CD4-positive, alpha-beta T cell (primary cell): ENCODE data around the gene TBC1D22A. TPM values are rescaled to one million over a fixed set of nuclear protein-coding genes. Genes with fewer than 3 reads are reported as not detected.

ENCODE experiments used
- ATAC-seq: fragments of 200-7000 bp; cut with Tn5 transposase; one replicate; pipeline ENCODE4 v1.10.0; 2022; ENCODE audit warnings: mild to moderate bottlenecking; ENCODE audit not compliant: poor library complexity
- CTCF ChIA-PET: fragments of 350-600 bp; sonication (Branson Sonifier 250); formaldehyde crosslinking; loops from one replicate; lab custom pipeline; 2021; ENCODE audit warnings: antibody characterized with exemption, inconsistent platforms; lab: Charles Lee
- POLR2A ChIA-PET: fragments of 350-600 bp; sonication (Branson Sonifier 250); formaldehyde crosslinking; loops from one replicate; lab custom pipeline; 2021; ENCODE audit warnings: antibody characterized with exemption, inconsistent platforms; lab: Charles Lee
- DNase-seq, 14 experiments: peaks; one replicate each; pipeline ENCODE4 v3.0.0-alpha.2; 2013 to 2020; ENCODE audit warnings: mixed read lengths in 2 of 14
- H3K27ac ChIP-seq, 2 donors: one replicate each; pipeline versions ENCODE4 v1.5.1 to v1.7.0; 2013; ENCODE audit warnings: low read length in 2 of 2, low read depth in 1 of 2, mild to moderate bottlenecking in 1 of 2
- H3K27me3 ChIP-seq, 2 experiments: 1 replicate in 1 of 2; 2 replicates in 1 of 2; pipeline versions ENCODE4 v1.6.1 to v1.7.0; 2013; ENCODE audit warnings: low read length in 2 of 2, control low read depth in 1 of 2, mild to moderate bottlenecking in 1 of 2, moderate library complexity in 1 of 2; ENCODE audit not compliant: insufficient read depth in 2 of 2, control insufficient read depth in 1 of 2
- H3K36me3 ChIP-seq: one replicate; pipeline ENCODE4 v1.6.1; 2013; ENCODE audit warnings: low read length, control low read depth; ENCODE audit not compliant: insufficient read depth
- H3K4me1 ChIP-seq: one replicate; pipeline ENCODE4 v1.6.1; 2013; ENCODE audit warnings: low read length, control low read depth; ENCODE audit not compliant: insufficient read depth
- H3K4me3 ChIP-seq: one replicate; pipeline ENCODE4 v1.5.1; 2013; ENCODE audit warnings: mild to moderate bottlenecking, low read length, moderate library complexity
- H3K9me3 ChIP-seq, 2 experiments: 1 replicate in 1 of 2; 2 replicates in 1 of 2; pipeline versions ENCODE4 v1.6.1 to v1.7.0; 2013; ENCODE audit warnings: low read length in 2 of 2, mild to moderate bottlenecking in 2 of 2, control low read depth in 1 of 2, moderate library complexity in 1 of 2; ENCODE audit not compliant: control insufficient read depth in 1 of 2, insufficient read depth in 1 of 2
- H3K27ac Mint-ChIP-seq: one replicate; pipeline ENCODE4 v1.8.0; 2020; ENCODE audit warnings: mixed read lengths
- H3K27me3 Mint-ChIP-seq: one replicate; pipeline ENCODE4 v1.8.0; 2021; ENCODE audit warnings: mixed read lengths
- H3K36me3 Mint-ChIP-seq: one replicate; pipeline ENCODE4 v1.8.0; 2021; ENCODE audit warnings: low read depth, mixed read lengths
- H3K4me1 Mint-ChIP-seq: one replicate; pipeline ENCODE4 v1.8.0; 2021; ENCODE audit warnings: low read depth, mixed read lengths
- H3K4me3 Mint-ChIP-seq: one replicate; pipeline ENCODE4 v1.8.0; 2020; ENCODE audit warnings: mild to moderate bottlenecking, mixed read lengths
- H3K9me3 Mint-ChIP-seq: one replicate; pipeline ENCODE4 v1.8.0; 2020; ENCODE audit warnings: mixed read lengths
- intact Hi-C, 2 experiments: fragments of 100-400 bp; cut with DNase I in 1 of 2; cut with micrococcal nuclease in 1 of 2; formaldehyde crosslinking; loops; one replicate each; pipeline versions ENCODE4 v1.15.1 to v1.9.0; 2023 to 2025; cut with DNase I, micrococcal nuclease
- total RNA-seq, 174 experiments: library from RNA in 2 of 174; stranded (reverse) in 2 of 174; gene quantifications; one replicate each; pipeline ENCODE4 v1.2.3 and lab custom pipeline; 2021 to 2026
- TF ChIP-seq, protein P1 (sequence below): fragments of 200-600 bp; IDR thresholded peaks from one replicate; pipeline ENCODE4 v1.8.0; 2022; ENCODE audit warnings: antibody characterized with exemption, mild to moderate bottlenecking

TBC1D22A gene
- total RNA-seq, 2 experiments from 2014 or later, result 27.1 to 31.7 TPM

- ChIA-PET POLR2A (no interaction called here), CTCF (no interaction called here)
- Mint-ChIP-seq H3K27me3 (no peaks in the 10 kb centered on the region), H3K27ac (no peak overlapping the region), H3K9me3 (no peaks in the 10 kb centered on the region), H3K4me3 (no peak overlapping the region), H3K36me3 (peaks cover 18% of the 10 kb centered on the region), H3K4me1 (no peaks in the 10 kb centered on the region)
- H3K27ac ChIP-seq, result no peak overlapping the region
- intact Hi-C loops, result no loop called here
- DNase-seq, result no peak
- peaks cover 2% of the 10 kb centered on the region for H3K36me3 ChIP-seq
- H3K9me3 ChIP-seq, result peaks cover 0 to 25% of the 10 kb centered on the region in 2 experiments
- H3K27me3 ChIP-seq, result no peaks in the 10 kb centered on the region
- no peak overlapping the region for H3K4me3 ChIP-seq
- ATAC-seq, result no peak
- TF ChIP-seq, protein P1, sequence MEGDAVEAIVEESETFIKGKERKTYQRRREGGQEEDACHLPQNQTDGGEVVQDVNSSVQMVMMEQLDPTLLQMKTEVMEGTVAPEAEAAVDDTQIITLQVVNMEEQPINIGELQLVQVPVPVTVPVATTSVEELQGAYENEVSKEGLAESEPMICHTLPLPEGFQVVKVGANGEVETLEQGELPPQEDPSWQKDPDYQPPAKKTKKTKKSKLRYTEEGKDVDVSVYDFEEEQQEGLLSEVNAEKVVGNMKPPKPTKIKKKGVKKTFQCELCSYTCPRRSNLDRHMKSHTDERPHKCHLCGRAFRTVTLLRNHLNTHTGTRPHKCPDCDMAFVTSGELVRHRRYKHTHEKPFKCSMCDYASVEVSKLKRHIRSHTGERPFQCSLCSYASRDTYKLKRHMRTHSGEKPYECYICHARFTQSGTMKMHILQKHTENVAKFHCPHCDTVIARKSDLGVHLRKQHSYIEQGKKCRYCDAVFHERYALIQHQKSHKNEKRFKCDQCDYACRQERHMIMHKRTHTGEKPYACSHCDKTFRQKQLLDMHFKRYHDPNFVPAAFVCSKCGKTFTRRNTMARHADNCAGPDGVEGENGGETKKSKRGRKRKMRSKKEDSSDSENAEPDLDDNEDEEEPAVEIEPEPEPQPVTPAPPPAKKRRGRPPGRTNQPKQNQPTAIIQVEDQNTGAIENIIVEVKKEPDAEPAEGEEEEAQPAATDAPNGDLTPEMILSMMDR, result no peak
- H3K4me1 ChIP-seq, result no peaks in the 10 kb centered on the region
Measured at GRCh38 chr22:47155131-47155885, 392.9 kb downstream of the TBC1D22A start.

DNA sequence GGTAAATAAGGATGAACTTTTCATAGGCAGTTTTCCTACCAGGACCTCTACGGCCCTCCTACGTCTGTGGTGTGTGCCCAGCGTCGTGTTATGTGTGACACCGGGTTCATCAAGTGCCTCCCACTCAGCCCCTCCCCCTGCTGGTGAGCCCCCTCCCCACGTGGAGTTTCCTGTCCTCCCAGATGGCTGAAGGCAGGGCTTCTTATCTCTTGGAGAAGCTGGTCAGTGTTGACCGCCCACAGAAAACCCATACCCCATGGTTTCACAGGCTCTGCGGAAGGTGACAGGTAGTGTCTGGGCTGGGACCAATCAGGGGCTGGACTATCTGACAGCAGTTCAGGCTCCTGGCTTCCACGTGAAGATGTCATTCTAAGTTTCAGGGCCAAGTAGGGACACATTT lies 393.5 kb downstream of the TBC1D22A start:
- Histone ChIP-seq H3K36me3 (peaks cover 2% of the 10 kb centered on the region), H3K4me1 (no peaks in the 10 kb centered on the region), H3K4me3 (no peak overlapping the region), H3K27me3 (no peaks in the 10 kb centered on the region), H3K27ac (no peak overlapping the region), H3K9me3 (peaks cover 0 to 22% of the 10 kb centered on the region in 2 experiments)
- peaks cover 18% of the 10 kb centered on the region for H3K36me3 Mint-ChIP-seq
- intact Hi-C loops, result no loop called here
- DNase-seq (no peak), ATAC-seq (no peak)
- H3K9me3 Mint-ChIP-seq, result no peaks in the 10 kb centered on the region
- no peak overlapping the region for H3K4me3 Mint-ChIP-seq
- no peaks in the 10 kb centered on the region for H3K4me1 Mint-ChIP-seq
- POLR2A ChIA-PET, result no interaction called here
- H3K27me3 Mint-ChIP-seq, result no peaks in the 10 kb centered on the region
- CTCF ChIA-PET, result no interaction called here
- no peak overlapping the region for H3K27ac Mint-ChIP-seq
- TF ChIP-seq, protein P1, result no peak

- H3K4me3 ChIP-seq, result no peak overlapping the region
- H3K27me3 ChIP-seq, result no peaks in the 10 kb centered on the region
- H3K27me3 Mint-ChIP-seq, result no peaks in the 10 kb centered on the region
- TF ChIP-seq, protein P1, result no peak
- H3K9me3 ChIP-seq, result peaks cover 0 to 16% of the 10 kb centered on the region in 2 experiments
- no peak overlapping the region for H3K4me3 Mint-ChIP-seq
- no peak overlapping the region for H3K27ac Mint-ChIP-seq
- H3K36me3 Mint-ChIP-seq, result peaks cover 18% of the 10 kb centered on the region
- no peak overlapping the region for H3K27ac ChIP-seq
- ATAC-seq (no peak), DNase-seq (no peak)
- ChIA-PET POLR2A (no interaction called here), CTCF (no interaction called here)
- peaks cover 2% of the 10 kb centered on the region for H3K36me3 ChIP-seq
- no peaks in the 10 kb centered on the region for H3K9me3 Mint-ChIP-seq
- no peaks in the 10 kb centered on the region for H3K4me1 ChIP-seq
- intact Hi-C loops, result no loop called here
- H3K4me1 Mint-ChIP-seq, result no peaks in the 10 kb centered on the region
Measured at GRCh38 chr22:47156352-47157092, 394.1 kb downstream of the TBC1D22A start.
